Stimulated activated CD8-positive, alpha-beta memory T cell treated with anti-CD3 and anti-CD28 coated beads, Interleukin-7, amount 100 ng/mL, for 4 hours (primary cell): Measurements from ENCODE around the gene P2RY8.
"Not testable (repeated sequence)": the region's sequence is repeated elsewhere in the genome, so short reads cannot be mapped to it uniquely, and the experiment has no call there.

Experiments used
- DNase-seq, 2 donors: peaks; one replicate each; pipeline ENCODE4 v3.0.0-alpha.2; 2020; ENCODE audit warnings: low read depth in 2 of 2

The P2RY8 gene

DNA sequence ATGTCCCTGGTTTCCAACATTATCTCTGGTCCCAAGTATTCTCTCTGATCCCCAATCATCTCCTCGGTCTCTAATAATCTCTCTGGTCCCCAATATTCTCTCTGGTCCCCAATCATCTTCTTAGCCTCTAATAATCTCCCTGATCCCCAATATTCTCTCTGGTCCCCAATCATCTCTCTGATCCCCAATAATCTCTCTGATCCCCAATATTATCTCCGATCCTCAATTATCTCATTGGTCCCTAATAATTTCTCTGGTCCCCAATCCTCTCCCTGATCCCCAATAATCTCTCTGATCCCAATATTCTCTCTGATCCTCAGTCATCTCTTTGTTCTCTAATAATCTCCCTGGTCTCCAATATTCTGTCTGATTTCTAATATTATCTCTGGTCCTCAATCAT, 16.6 kb downstream of the P2RY8 start:
- no peak for DNase-seq

DNA sequence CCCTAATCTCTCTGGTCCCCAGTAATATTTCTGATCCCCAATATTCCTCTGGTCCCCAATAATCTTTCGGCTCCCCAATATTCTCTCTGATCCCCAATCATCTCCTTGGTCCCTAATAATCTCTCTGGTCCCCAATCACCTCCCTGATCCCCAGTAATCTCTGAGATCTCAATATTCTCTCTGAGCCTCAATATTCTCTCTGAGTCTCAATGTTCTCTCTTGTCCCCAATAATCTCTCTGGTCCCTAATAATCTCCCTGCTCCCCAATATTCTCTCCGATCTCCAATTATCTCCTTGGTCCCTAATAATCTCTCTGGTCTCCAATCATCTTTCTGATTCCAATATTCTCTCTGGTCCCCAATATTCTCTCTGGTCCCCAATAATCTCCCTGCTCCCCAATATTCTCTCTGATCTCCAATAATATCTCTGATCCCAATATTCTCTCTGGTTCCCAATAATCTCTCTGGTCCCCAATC, 17.9 kb downstream of the P2RY8 start:
- DNase-seq, result no peak

DNA sequence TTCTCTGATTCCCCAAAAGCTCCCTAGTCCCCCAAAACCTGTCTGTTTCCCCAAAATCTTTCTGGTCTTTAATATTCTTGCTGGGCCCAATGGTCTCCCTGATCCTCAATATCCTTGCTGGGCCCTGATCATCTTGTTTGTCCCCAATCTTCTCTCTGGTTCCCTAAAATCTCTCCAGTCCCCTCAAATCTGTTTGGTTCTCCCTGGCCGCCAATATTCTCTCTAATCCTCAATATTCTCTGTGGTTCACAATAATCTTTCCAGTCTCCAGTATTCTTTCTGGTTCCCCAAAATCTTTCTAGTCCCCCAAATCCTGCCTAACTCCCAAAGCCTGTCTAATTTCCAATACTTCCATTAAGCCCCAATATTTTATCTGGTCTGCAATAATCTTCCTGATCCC, 18.5 kb downstream of the P2RY8 start:
- DNase-seq, result no peak

DNA sequence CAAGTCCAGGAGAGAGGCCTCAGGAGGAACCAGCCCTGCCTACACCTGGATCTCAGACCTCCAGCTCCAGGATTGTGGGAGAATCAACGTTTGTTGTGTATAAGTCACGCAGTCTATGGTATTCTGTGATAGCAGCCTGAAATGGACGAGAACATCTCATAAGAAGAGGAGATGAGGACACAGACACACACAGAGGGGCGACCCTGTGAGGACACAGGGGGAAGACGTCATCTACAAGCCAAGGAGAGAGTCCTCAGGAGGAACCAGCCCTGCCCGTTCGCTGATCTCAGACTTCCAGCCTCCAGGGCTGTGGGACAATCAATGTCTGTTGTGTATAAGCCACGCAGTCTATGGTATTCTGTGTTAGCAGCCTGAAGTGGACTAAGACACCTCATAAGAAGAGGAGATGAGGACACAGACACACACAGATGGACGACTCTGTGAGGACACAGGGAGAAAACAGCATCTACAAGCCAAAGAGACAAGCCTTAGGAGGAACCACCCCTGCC, 20.3 kb downstream of the P2RY8 start:
- DNase-seq, result no peak

DNA sequence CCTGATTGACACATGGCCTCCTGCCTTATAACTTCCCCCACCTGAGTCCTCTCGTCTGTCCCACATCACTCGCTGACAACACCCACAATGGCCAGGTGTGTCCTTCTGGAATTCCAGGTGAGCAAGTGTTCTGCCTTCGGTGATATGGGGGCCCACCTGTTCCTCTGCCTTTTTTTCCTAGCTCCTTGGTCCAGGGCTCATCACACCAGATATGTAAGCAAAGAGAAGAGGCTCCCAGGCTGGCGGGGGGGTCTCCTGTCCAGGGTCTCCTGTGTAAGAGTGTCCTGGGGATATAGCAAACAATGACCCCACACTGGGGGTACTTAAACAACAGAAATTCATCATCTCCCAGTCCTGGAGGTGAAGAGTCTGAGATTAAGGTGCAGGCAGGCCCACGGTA, 25.2 kb downstream of the P2RY8 start:
- DNase-seq, result no peak

DNA sequence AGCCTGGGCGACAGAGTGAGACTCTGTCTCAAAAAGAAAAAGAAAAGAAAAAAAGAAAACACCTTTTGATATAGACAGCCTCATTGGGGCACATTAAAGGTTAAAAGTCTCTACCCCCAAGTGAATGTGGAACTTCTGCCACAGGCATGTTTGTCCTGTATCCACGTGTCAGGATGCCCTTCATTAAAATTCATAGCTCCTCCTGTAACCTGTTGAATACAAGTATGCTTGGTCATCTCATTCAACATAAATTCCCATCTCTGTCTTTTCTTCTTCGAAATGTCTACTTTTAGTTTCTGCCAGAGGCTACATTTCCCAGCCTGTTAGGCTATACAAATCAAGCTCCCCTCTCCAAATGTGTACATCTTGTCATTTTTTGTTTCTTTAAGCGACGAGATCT, 25.8 kb downstream of the P2RY8 start:
- DNase-seq, result no peak

DNA sequence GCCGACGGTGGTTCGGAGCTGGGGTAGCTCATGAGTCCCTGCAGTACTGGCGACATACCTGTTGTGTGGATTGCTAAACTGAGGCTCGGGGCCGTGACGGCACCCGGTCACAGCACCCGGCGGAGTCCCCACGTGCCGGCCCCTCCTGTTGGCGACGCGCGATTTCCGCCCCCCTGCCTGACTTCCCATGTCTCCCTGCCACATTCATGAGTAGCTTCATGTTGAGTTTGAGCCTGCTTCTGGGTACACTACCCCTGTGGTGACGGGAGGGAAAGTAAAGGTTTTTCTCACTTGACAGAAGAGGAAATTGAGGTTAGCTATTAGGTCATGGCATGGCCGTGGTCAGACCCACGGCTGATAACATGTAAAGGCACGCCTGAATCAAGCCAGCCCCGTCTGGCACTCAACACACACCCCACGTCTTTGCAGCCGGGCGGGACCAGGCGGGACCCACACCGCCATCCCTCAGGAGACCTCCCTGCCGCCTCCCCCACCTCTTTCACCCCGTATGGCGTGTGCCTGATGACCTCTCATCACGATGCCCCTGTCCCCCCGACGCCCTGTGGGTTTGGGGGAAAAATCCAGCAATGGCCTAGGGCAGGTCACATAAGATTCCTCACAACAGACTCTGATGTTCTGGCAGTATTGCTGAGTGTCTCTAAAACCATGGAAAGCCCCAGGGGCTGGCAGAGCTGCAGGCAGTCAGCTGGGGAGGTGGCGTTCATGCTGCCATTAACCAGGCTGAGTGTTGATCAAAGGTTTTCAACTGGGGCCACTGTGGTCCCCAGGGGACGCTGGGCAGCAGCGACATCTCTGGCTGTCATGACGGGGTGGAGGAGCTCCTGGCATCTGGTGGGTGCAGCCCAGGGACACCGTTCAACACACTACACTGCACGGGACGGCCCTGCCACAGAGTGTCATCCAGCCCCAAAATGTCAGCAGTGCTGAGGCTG, 29.2 kb downstream of the P2RY8 start:
- peak in 1 of 2 donors; percentile 49 for DNase-seq

DNA sequence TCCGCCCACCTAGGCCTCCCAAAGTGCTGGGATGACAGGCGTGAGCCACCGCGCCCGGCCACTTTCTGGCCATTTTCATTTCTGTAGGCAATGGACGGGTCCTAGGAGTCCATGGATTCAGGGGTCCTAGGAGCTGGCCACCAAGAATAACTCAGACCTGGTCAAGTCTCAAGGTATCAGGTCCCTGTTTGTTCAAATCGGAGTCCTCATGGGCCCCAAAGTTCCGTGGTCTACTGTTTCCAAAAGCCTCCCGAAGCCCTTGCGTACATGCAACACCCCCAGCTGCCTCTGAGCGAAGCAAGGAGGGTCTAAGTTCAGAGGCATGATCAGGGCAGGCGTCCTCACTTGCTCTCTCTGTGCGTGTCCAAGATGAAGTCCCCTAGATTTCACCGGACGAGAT, 30.1 kb downstream of the P2RY8 start:
- DNase-seq, result no peak

DNA sequence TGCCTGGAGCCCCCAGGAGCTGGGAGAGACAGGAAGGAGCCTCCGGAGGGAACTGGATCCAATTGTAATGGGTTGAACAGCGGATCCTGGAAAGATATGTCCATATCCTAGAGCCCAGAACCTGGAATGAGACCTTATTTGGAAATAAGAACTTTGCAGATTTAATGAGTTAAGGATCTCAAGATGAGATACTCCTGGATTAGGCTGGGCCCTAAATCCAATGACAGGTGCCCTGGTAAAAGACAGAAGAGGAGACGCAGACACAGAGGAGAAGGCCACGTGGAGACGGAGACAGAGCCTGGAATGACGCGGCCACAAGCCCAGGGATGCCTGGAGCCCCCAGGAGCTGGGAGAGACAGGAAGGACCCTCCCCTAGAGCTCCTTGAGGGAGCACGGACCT, 34.1 kb downstream of the P2RY8 start:
- no peak for DNase-seq

DNA sequence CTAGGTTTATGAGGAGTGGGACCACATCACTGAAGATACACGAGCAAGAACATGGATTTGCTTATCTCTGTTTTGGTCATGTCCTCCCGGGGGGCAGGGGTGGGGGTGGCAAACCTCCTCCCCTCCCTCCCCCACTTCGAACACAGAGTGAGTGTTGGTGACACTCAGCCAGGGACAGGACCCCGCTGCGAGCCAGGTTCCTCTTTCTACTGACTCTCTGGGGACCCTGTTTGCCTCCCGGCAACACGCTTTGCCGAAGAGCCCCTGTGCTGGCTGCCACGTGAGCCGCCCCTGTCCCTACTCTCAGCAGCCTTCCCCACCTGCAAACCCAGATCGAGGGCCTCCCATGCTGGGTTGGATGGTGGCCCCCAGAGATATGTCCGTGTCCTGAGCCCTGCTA, 34.7 kb downstream of the P2RY8 start:
- DNase-seq, result no peak

DNA sequence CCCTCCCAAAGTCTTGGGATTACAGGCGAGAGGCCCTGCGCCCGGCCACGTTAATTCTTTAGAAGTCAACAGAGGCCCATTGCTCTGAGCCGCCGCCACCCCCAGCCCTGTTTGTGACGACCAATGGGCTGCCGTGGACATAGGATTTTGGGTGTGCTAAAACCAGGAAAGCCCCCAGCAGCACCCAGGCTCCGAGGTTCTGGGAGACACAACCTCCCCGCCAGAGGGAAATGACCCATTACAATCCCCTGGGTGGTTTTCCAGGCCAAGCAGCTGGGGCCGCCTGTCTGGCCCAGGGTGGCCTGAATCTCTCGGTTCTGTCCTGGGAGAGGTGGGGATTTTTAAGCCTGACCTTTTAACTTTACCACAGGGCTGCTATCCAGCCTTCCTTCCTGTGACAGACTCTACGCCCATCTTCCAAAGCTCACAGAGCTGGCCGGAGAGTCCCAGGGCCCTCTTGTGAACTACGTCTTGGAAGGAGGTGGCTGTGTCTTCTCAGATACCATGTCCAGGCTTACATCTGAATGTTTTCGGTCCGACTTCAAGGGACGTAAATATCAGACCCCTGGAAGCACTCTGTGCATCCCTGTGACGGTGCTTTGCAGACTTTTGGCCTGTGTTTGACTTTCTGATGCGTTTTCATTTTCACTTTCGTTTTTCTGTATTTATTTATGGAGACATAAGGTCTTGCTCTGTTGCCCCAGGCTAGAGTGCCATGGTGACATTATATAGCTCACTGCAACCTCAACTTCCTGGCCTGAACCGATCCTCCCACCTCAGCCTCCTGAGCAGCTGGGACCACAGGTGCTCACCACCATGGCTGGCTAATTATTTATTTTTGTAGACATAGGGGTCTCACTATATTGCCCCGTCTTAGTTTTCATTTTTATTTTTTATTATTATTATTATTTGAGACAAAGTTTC, 36.0 kb downstream of the P2RY8 start:
- no peak for DNase-seq

DNA sequence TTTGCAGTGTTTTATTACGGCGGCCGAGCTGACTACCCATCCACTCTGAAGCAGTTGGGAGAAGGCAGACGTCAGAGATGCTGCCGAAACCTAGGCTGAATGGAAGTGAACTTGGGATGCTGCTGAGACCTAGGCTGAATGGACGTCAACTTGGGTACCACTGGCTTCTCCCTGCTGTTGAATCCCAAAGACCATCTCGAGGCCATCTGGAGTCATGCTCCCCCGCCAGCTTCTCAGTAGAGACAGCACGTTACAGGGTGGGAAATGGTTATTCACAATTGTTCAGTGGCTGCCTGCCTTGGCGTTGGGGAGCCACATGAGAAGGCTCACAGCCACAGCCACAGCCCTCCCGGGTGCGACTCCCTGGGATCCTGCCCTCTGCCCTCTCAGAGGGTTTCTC, 40.9 kb downstream of the P2RY8 start:
- no peak for DNase-seq

DNA sequence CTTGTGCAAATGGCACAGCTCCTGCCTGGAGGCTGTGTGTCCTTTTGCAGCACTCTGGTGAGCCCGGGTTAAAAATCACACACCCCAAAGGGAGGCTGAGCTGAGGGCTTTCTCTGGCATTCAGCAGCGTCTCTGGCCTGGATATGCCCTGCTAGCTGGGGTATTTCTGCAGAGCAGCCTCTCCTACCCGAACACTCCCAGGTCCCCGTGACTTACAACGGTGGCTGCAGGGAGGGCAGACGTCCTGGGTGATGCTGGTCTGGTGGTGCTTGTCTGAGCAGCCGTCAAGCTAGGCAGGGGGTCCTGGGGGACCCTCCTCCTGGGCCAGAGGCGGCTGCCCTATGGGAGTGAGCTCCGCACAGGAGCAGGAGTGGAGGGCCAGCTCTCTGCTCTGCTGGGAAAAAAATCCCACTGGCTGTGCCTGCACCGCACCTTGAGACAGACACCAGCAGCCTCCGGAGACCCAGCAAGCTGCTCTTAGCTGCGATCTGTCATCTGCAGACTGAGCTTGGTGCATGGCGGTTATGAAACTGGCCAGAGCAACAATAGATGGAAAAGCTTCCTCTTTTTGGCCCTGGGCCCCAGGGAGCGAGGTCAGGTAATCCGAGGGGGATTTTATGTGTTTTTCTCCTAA, 43.0 kb downstream of the P2RY8 start:
- no peak for DNase-seq

DNA sequence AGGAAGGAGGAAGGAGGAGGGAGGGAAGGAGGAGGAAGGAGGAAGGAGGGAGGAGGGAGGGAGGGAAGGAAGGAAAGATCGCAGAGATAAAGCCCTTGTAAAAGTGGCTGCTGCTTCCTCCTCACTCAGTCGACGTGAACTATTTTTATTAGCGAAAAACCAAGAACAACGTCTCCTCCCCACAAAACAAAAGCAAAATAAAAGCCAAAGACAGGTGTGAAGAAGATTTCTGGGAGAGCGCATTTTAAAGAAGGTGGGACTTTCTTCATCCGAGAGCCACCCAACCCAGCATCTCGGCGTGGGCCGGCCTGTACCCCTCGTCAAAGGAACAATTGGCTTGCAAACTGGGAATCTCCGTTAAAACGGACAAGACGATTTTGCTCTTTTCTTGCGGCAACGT, 43.6 kb downstream of the P2RY8 start:
- no peak for DNase-seq

DNA sequence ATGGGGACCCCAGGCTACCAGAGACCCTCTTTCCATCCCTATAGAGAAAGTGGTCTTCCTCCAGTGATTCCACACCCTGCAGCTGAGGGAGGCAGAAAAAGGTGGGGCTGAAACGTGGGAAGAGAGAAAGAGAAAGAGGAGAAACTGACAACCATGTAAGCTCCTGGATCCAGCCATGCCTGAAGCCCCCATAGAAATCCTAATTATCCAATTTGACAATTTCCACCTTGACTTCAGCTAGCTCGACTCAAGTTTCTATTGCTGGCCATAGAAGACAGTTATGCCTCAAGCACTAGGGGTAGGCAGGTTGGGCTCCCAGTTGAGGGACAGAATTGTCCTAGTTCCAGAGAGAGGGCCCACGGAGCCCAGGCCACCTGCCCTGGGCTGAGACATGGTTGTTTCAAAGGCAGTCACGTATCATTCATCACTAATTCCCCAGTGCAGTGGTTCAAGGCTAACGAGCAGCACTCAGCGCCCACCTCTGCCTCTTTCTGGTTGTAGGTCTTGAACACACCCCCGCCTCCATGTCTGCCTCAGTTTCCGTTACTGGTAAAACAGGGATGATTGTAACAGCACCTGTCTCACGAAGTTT, 44.5 kb downstream of the P2RY8 start:
- no peak for DNase-seq

DNA sequence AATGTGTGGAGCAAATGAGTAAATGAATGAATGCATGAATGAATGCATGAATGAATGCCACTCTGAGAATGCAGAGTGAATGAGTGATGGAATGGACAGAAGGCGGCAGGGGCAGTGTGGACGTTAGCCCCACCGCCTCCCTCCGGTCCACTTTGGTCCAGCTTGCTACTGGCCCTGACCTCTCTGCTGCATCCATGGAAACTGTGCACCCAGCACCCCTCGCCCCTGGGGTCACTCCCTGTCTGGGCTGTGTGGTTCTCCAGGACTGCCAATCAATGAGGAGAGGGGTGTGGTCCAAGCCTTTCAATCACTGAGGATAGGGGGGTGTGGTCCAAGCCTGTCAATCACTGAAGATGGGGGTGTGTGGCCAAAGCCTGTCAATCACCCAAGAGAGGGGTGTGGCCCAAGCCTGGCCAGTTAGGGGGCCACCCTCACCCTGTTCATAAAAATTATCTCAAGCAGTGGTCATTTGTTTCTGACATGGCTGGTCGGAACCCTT, 45.1 kb downstream of the P2RY8 start:
- no peak for DNase-seq

DNA sequence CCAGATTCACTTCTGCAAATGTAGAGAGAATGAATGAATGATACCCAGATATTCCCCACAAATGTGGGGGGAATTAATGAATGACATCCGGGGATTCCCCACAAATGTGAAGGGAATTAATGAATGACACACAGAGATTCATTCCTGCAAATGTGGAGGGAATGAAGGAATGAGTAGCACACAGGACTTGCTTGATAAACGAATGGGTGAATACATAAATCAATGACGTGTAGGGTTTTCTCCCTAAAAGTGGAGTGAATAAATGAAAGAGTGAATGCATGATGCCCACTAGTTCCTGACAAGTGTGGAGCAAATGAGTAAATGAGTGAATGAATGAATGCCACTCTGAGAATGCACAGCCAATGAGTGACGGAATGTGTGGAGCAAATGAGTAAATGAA, 45.7 kb downstream of the P2RY8 start:
- not testable (repeated sequence) for DNase-seq

DNA sequence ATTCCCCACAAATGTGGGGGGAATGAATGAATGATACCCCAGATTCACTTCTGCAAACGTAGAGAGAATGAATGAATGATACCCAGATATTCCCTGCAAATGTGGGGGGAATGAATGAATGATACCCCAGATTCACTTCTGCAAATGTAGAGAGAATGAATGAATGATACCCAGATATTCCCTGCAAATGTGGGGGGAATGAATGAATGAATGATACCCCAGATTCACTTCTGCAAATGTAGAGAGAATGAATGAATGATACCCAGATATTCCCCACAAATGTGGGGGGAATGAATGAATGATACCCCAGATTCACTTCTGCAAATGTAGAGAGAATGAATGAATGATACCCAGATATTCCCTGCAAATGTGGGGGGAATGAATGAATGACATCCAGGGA, 46.3 kb downstream of the P2RY8 start:
- not testable (repeated sequence) for DNase-seq

DNA sequence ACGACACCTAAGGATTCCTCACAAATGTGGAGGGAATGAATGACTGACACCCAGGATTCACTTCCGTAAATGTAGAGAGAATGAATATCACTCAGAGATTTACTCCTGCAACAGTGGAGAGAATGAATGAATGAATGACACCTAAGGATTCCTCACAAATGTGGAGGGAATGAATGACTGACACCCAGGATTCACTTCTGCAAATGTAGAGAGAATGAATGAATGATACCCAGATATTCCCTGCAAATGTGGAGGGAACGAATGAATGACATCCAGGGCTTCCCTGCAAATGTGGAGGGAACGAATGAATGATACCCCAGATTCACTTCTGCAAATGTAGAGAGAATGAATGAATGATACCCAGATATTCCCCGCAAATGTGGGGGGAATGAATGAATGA, 47.6 kb downstream of the P2RY8 start:
- DNase-seq, result not testable (repeated sequence)

DNA sequence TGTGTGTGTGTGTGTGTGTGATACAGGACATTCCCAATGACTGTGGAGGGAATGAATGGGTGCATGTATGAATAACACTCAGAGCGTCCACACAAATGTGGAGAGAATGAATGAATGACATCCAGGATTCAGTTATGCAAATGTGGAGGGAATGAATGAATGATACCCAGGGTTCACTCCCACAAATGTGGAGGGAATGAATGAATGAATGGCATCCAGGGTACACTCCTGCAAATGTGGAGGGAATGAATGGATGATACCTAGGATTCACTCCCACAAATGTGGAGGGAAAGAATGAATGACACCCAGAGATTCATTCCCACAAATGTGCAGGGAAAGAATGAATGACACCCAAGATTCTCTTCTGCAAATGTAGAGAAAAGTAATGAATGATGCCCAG, 48.2 kb downstream of the P2RY8 start:
- DNase-seq, result no peak

DNA sequence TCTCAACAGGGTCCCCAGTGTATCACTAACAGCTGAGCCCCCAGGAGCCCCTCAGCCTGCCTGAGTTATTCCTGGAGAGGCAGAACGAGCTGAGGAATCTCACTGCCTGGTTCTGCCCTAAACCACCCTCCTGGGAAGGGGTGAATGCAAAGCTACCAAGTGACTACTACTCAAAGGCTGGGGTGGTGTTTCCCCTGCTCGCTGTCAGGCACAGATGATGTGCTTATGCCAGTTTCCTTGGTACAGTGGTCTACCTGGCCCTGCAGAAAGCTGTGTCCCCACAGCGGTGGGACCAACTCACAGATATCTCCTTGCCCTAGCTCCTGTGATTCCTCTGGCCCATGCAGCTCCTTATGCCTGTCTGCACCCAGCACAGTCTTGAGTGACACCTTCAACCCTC, 48.8 kb downstream of the P2RY8 start:
- no peak for DNase-seq
